A673 (cell line): ENCODE results near the gene APOC4.

Experiments used
- CTCF ChIP-seq: fragments of 300-800, 200-600 bp; sonication (generic); conservative IDR thresholded peaks from 2 replicates; pipeline ENCODE4 v1.5.1; 2017; ENCODE audit warnings: low read depth, mild to moderate bottlenecking, antibody characterized with exemption, low read length, moderate library complexity, mixed read lengths
- EZH2 ChIP-seq: fragments of 200-600 bp; sonication (generic); IDR thresholded peaks from 2 replicates; pipeline ENCODE4 v1.6.1; 2017; ENCODE audit warnings: borderline replicate concordance, low read depth, mild to moderate bottlenecking, mixed read lengths, antibody characterized with exemption, low read length; ENCODE audit not compliant: poor library complexity, severe bottlenecking

GRCh38 chr19:44931541-44931940, 10.5 kb upstream of the APOC4 start:
- TF ChIP-seq CTCF (no peak), EZH2 (no peak)
